Lower lobe of right lung (tissue), 2 donors: ENCODE results near the gene EXOSC5. TPM values are rescaled to one million over a fixed set of nuclear protein-coding genes. Genes with fewer than 3 reads are reported as not detected.
"Not testable (repeated sequence)": the region's sequence is repeated elsewhere in the genome, so short reads cannot be mapped to it uniquely, and the experiment has no call there.

Experiments
- ATAC-seq, 2 donors: fragments of 200-7000 bp; cut with Tn5 transposase; one replicate each; pipeline ENCODE4 v1.9.1; 2020 to 2022; ENCODE audit warnings: mild to moderate bottlenecking in 2 of 2, moderate library complexity in 2 of 2
- DNase-seq: peaks from one replicate; pipeline ENCODE4 v3.0.0-alpha.2; 2020
- H3K27ac ChIP-seq: fragments of 200-600 bp; one replicate; pipeline ENCODE4 v1.8.0; 2022
- H3K27me3 ChIP-seq: fragments of 200-600 bp; one replicate; pipeline ENCODE4 v1.8.0; 2022; ENCODE audit warnings: low read depth
- H3K36me3 ChIP-seq: fragments of 200-600 bp; one replicate; pipeline ENCODE4 v1.8.0; 2022; ENCODE audit warnings: mild to moderate bottlenecking
- H3K4me1 ChIP-seq: fragments of 200-600 bp; one replicate; pipeline ENCODE4 v1.8.0; 2022
- H3K4me3 ChIP-seq: fragments of 200-600 bp; one replicate; pipeline ENCODE4 v1.8.0; 2022; ENCODE audit warnings: mild to moderate bottlenecking
- H3K9me3 ChIP-seq: fragments of 200-600 bp; one replicate; pipeline ENCODE4 v1.8.0; 2022
- CTCF ChIP-seq: fragments of 200-600 bp; IDR thresholded peaks from one replicate; pipeline ENCODE4 v1.8.0; 2022; ENCODE audit warnings: antibody characterized with exemption, mild to moderate bottlenecking
- intact Hi-C: fragments of 100-400 bp; cut with DNase I; formaldehyde crosslinking; loops from one replicate; pipeline ENCODE4 v1.11.0; 2022
- total RNA-seq: library from RNA; stranded (reverse); fragmentation: NEBNext Ultra II Directional; extraction: Animal tissue kit (Norgen Biotek cat#: 25700); gene quantifications from one replicate; pipeline ENCODE4 v1.2.1, GENCODE V29; 2021
- donor health status: DM: no; HTN: yes; CAD: no; lungs with severe emphysema.

The EXOSC5 gene
- total RNA-seq, 1 donor from 2014 or later = 13.2 TPM

GRCh38 chr19:41376998-41377365, 20.2 kb downstream of the EXOSC5 start:
- no peaks in the 10 kb centered on the region for H3K9me3 ChIP-seq
- H3K27me3 ChIP-seq = no peaks in the 10 kb centered on the region
- DNase-seq (peak; percentile 50), ATAC-seq (peak; percentile 49 to 64)
- peaks cover under 1% of the 10 kb centered on the region for H3K36me3 ChIP-seq
- TF ChIP-seq CTCF = no peak
- H3K27ac ChIP-seq = peak overlapping the region; percentile 82
- peak overlapping the region; percentile 77 for H3K4me3 ChIP-seq
- peaks cover 23% of the 10 kb centered on the region for H3K4me1 ChIP-seq
- intact Hi-C loops = no loop called here

DNA sequence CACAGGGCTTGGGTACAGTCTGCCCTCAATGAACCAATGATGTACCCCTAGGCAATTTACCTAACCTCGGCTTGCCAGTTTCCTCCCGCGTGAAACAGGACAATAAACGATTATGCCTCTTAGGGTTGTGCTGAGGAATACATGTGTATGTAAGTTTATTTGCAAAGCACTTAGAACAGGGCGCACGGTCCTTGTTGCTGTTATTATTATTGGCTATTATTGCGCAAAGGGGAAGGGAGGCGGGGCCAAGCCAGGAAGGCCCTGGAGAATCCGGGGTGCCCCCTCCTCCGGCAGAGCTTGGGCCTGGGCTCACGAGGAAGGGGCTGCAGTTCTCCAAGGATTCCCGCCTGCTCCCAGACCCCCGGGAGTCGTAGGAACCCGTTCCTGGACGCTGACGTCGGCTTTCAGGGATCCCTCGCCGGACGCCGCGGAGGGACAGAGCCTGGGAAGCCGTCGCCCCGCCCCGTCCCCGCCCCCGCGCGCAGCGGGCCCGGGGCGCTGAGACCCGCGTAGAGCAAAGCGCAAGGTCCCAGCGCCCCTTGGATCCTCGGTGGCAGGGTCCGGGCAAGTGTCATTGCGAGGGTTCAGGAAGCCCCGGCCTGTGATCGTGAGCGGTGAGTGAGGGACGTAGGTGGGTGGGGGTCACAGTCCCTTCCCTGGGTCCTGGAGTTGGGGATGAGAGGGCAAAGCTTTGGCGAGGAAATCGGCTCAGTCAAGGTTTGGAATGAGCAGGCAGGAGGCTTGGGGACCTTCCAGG, 20.7 kb downstream of the EXOSC5 start, which contains the start of gene TMEM91:
TSS of gene TMEM91 (plus strand) at position 293 of the 757 bp plus-strand sequence. CDS start 1,777 bp downstream, outside the sequence.
- H3K27ac ChIP-seq = peak within 1 kb of the TSS; percentile 82
- H3K4me3 ChIP-seq = peak within 1 kb of the TSS; percentile 77
- no peaks in the 10 kb centered on the region for H3K9me3 ChIP-seq
- no peaks in the 10 kb centered on the region for H3K27me3 ChIP-seq
- H3K4me1 ChIP-seq = peaks cover 23% of the 10 kb centered on the region
- intact Hi-C loops = no loop called here
- TF ChIP-seq CTCF = no peak
- DNase-seq = peak; percentile 75
- H3K36me3 ChIP-seq = no peaks in the 10 kb centered on the region
- ATAC-seq = peak; percentile 82

DNA sequence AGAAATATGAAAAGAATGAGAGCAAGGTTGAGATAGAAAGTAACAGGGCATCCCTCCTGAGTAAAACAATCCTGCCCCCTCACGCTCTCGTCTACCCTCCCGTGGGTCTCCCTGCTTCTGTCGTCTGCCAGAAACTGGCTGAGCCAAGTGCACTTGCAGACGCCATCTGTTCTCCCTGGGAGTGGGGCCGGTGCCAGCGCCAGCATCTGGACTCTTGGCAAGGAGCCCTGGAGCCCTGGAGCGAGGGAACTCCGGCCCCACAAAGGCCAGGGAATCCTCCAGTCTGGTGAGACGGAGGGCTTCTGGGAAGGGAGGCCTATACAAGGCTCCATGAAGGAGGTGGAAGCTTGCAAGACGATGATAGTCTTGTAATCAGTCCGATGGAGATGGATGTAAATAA, 23.2 kb downstream of the EXOSC5 start:
- intact Hi-C loops = no loop called here
- DNase-seq (peak; percentile 75), ATAC-seq (peak; percentile 41)
- TF ChIP-seq CTCF = no peak
- no peaks in the 10 kb centered on the region for H3K27me3 ChIP-seq
- H3K27ac ChIP-seq = no peak overlapping the region
- peaks cover 23% of the 10 kb centered on the region for H3K4me1 ChIP-seq
- no peaks in the 10 kb centered on the region for H3K36me3 ChIP-seq
- no peaks in the 10 kb centered on the region for H3K9me3 ChIP-seq
- no peak overlapping the region for H3K4me3 ChIP-seq

DNA sequence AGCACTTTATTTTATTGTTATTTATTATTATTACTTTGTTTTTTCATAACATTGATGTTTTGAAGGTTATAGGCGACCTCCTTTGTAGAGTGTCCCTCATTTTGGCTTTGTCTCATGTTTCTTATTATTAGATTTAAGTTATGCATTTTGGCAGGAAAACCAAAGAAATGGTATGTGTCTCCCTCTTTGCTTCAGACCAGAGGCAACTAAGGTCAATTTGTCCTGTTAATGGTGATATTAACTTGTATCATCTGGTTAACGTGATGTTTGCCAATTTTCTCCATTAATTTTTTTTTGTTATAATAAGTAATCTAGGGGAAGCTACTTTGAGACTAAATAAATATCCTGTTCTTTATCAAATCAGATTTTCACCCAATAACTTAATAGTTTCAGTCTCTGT, 24.7 kb downstream of the EXOSC5 start:
- TF ChIP-seq CTCF = no peak
- Histone ChIP-seq H3K4me1 (peaks cover 29% of the 10 kb centered on the region), H3K36me3 (no peaks in the 10 kb centered on the region), H3K4me3 (no peak overlapping the region), H3K27me3 (no peaks in the 10 kb centered on the region), H3K9me3 (no peaks in the 10 kb centered on the region), H3K27ac (no peak overlapping the region)
- ATAC-seq (no peak), DNase-seq (no peak)
- intact Hi-C loops = no loop called here

DNA sequence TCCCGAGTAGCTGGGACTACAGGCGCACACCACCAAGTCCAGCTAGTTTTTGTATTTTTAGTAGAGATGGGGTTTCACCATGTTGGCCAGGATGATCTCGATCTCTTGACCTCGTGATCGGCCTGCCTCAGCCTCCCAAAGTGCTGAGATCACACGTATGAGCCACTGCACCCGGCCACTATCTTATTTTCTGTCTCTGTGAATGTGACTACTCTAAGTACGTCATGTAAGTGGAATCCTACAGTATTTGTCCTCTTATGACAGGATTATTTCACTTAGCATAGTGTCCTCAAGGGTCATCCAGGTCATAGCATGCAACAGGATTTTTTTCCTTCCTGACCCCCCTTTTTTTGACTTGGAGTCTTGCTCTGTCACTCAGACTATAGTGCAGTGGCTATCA, 25.6 kb downstream of the EXOSC5 start:
- H3K4me1 ChIP-seq = peaks cover 31% of the 10 kb centered on the region
- TF ChIP-seq CTCF = no peak
- no peaks in the 10 kb centered on the region for H3K27me3 ChIP-seq
- no peak overlapping the region for H3K27ac ChIP-seq
- H3K4me3 ChIP-seq = no peak overlapping the region
- no peaks in the 10 kb centered on the region for H3K36me3 ChIP-seq
- no peak for DNase-seq
- intact Hi-C loops = no loop called here
- H3K9me3 ChIP-seq = no peaks in the 10 kb centered on the region
- no peak for ATAC-seq

DNA sequence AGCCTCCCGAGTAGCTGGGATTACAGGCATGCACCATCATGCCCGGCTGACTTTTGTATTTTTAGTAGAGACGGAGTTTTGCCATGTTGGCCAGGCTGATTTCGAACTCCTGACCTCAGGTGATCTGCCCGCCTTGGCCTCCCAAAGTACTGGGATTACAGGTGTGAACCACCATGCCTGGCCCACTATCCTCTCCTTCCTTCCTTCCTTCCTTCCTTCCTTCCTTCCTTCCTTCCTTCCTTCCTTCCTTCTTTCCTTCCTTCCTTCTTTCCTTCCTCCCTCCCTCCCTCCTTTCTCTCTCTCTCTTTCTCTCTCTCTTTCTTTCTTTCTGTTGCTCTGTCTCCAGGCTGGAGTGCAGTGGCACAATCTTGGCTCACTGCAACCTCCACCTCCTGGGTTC, 26.0 kb downstream of the EXOSC5 start:
- peaks cover 33% of the 10 kb centered on the region for H3K4me1 ChIP-seq
- intact Hi-C loops, ATAC-seq: not testable (repeated sequence)

More for the DNA sequence above, 26.0 kb downstream of the EXOSC5 start:
- H3K4me3 ChIP-seq, H3K27me3 ChIP-seq, DNase-seq, H3K36me3 ChIP-seq, H3K9me3 ChIP-seq, H3K27ac ChIP-seq: not testable (repeated sequence)
